Fibroblast of lung (primary cell): Measurements from ENCODE around the gene MRPS22.

Experiments used
- CTCF ChIP-seq, 2 donors: IDR thresholded peaks in 1 of 2; conservative IDR thresholded peaks in 1 of 2; 1 replicate in 1 of 2; 2 replicates in 1 of 2; pipeline ENCODE4 v1.5.1; 2011 to 2012; ENCODE audit warnings: low read length in 2 of 2, control low read depth in 1 of 2, inconsistent platforms in 1 of 2, low read depth in 1 of 2, mild to moderate bottlenecking in 1 of 2
- EZH2 ChIP-seq: IDR thresholded peaks from 2 replicates; pipeline ENCODE4 v1.5.1; 2012; ENCODE audit warnings: low read length, control low read depth, mild to moderate bottlenecking; ENCODE audit errors: missing control alignments

- TF ChIP-seq CTCF (conservative IDR thresholded peaks at IDR 0.05 in 1 of 2, IDR thresholded peaks at IDR 0.05 in 1 of 2; ENCODE audit: low read depth in 1 of 2, low read length in 2 of 2), result no peak
- no peak for TF ChIP-seq EZH2
These were observed 36.8 kb downstream of the MRPS22 start for GRCh38 chr3:139380575-139380974.
